EL (cell line): Measurements from ENCODE around the gene GCSAM.
"Not testable (repeated sequence)": the region's sequence is repeated elsewhere in the genome, so short reads cannot be mapped to it uniquely, and the experiment has no call there.

ENCODE experiments used
- DNase-seq: peaks from one replicate; pipeline ENCODE4 v3.0.0-alpha.2; 2016

The GCSAM gene

DNA sequence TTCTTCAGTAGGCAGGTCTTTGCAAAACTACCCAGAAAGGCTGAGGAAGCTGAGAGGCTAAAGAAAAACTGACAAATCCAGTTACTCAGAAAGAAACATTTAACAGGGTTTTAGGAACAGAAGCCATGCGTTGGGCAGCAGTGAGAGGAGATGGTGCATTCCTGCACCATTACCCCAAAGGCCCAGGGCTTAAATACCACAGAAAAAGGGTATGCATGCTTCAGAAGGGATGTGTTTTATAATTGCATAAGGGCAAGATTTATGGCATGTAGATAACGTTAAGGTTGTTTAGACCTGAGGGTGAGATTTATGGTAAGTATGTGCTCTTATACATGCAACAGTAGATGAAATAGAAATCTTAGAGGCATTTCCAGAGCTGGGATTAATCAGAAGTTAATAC is 36.9 kb downstream of the GCSAM start:
- DNase-seq: peak; percentile 77

GRCh38 chr3:112095731-112096130 is 37.3 kb downstream of the GCSAM start:
- DNase-seq: no peak

DNA sequence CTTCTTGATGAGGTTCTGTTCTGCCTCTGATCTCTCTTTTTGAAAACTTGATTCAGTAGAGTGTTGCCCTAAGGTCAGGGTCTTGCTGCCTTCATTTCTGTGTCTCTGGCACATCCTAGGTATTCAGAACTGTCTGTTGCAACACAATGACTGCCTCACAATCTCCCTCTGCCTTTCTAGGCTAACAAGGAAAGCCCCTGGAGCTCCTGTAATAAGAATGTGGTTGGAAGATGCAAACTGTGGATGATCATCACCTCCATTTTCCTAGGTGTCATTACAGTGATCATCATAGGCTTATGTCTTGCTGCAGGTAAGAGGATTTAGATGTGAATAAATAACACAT is 39.9 kb downstream of the GCSAM start:
- no peak for DNase-seq

DNA sequence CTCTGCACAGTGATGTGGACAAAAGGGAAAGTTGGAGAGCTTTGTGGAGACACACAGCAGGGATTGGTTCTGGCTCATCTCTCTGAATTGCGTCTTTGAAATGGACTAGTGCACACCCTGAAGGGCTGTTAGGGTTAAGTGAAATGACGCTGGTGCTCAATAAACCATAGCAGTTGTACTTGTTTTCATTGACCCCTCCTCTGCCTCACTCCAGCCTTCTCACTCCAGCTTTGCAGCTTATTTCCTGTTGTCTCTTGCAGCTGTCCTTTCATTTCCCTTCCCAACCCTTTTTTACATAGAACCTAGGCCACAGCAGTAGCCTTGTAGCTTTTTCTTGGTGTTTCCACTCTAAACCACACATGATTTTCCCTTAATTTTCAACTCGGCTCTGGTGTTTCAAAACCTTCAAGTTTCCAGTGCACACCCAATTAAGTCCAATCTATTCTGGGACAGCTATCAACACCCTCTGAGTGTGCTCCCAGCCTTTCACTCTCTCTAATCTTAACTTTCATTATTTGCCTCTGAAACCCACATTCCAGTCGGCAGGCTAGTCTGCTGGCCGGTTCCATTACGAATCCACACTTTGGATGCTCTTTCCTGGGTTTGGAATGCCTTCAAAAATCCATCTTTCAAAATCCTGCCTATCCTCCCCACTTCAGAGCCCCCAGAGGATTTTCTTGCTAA is 40.4 kb downstream of the GCSAM start:
- DNase-seq: peak; percentile 42

- no peak for DNase-seq
Measured at GRCh38 chr3:112090887-112091586, 42.0 kb downstream of the GCSAM start.

DNA sequence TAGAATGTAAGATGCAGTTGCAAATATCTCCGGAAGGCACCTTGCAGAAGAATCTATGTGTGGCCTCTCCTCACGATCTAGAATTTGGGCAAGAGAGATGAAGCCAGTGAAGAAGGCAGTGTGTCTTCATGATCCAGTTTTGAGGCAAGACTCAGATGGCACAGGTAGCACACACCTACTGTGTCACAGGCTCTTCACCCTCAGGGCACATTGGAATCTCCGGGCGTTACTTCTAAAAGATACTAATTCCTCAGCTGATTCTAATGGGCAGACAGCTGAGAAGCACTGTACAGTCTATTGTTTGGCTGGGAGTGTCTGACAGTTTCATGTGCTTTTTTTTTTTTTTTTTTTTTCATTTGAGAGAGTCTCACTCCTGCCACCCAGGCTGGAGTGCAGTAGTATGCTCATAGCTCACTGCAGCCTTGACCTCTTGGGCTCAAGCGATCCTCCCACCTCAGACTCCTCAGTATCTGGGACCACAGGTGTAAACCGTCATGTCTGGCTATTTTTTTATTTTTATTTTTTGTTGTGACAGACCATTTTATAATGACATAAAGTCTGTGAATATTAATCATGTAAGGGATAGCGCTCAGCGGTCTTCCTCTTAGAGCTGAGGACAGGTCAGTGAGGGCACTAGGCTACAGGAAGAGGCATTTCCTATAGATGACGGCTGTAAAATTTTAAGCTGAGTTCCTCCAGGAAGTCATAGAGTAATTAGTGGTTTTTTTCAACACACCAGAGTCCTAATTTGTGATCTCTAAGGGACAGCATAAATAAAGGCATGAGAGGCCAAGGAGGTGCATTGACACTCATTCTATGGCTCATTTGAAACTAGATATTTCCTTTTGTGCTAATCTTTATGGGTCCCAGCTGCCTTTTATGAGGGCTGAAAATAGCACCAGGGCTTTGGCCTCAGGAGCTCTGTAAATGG is 42.8 kb downstream of the GCSAM start:
- DNase-seq: no peak

DNA sequence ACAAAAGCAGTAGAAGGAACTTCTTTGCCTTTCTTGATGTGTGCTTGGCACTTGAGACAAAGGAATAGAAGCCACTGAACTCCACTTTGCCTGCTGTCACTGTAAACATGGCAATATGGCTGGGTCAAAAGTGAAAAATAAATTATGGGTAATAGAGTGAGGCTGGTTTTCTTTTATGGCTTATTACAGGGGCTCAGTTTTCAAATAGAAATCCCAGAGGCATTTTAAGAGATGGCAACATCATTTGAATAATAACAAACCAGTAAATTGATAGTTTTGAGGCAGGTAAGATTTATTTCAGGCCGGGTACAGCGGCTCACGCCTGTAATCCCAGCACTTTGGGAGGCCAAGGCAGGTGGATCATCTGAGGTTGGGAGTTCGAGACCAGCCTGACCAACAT is 44.1 kb downstream of the GCSAM start:
- no peak for DNase-seq

- DNase-seq: no peak
Measured at GRCh38 chr3:112087746-112088145, 45.3 kb downstream of the GCSAM start.

- peak; percentile 53 for DNase-seq
Measured at GRCh38 chr3:112086875-112087524, 46.0 kb downstream of the GCSAM start.

DNA sequence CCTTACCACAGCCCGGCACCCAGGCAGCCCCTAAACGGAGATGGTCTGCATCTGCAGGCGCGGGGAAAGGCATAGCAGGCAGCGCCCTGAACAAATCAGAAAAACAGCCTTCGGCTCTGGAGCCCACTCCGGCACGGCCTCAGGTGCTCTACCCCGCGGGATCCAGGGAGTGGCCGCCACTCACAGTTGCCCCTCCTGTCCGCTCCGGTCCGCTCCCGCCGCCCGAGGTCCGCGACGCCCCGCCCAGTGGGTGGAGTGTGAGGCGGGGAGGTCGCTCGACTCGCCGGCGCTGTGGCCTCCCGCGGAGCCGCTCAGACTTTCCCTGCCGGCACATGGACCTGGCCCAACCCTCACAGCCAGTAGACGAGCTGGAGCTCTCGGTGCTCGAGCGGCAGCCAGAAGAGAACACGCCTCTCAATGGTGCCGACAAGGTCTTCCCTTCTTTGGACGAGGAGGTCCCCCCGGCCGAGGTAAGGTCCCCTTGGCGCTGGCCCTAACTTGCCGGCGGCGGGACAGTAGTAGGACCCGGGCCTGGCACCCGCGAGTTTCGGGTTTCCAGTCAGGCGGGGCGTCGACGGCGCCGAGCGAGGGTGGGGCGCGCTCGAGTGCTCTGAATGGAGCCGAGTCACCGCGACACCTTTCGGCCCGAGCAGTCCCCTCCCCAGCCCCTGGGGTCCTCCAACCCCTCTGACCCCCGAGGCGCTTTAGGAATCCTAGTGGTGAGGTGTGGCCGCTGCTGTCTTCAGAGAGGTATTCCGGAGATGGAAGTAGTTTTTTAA is 46.8 kb downstream of the GCSAM start, which contains the start of gene C3orf52:
Gene C3orf52, plus strand, starts transcription at position 314 of the 779 bp plus-strand sequence. Its CDS starts 19 bp downstream, at position 333.
- peak; percentile 89 for DNase-seq

DNA sequence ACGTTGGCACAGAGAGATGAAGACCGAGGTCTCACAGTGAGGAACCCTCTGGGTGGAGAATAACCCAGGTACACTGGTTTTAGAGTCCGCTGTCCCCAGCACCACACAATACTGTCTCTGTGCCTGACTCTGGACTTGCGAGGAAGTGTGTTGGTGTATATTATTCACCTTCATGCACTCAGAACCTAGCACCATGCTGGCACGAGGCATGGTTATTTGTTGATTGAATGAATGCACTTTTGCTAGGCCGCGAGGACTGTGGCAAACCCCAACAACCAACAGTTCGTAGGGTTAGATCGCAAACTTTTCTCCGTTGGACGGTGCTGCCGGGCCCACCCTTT is 47.3 kb downstream of the GCSAM start:
- DNase-seq: no peak

DNA sequence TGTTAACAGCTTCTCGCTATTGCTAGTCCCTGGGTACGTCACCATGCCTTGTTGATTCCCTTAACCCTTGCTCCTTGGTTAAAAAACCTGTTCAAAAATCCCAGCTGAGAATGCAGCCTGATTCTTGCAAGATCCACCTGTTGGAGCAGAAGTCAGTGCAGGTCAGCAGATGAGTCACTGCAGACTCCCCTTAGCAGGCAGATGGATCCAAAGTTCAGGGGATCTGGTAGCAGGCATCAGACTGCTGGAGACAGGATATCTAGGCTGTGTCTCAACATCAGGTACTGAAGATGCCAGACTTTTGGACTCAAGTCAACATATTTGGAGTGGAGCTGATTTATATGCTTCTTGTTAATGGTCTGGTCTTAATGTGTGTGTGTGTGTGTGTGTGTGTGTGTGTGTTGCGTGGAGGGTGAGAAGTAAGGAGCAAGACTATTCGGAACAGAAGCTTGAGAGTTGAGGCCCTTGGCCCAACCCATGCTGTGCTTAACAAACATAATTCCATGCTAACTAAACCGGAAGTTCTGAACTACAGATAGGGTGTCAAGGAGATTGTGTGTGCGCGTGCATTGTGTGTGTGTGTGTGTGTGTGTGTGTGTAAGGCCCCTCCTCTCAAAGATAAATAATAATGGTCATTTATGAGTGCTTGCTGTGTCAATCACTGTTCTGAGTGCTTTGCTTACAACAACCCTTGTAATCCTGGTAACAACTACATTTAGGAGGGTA is 47.9 kb downstream of the GCSAM start:
- no peak for DNase-seq

- DNase-seq: no peak
Measured at GRCh38 chr3:112083239-112083638, 49.8 kb downstream of the GCSAM start.

DNA sequence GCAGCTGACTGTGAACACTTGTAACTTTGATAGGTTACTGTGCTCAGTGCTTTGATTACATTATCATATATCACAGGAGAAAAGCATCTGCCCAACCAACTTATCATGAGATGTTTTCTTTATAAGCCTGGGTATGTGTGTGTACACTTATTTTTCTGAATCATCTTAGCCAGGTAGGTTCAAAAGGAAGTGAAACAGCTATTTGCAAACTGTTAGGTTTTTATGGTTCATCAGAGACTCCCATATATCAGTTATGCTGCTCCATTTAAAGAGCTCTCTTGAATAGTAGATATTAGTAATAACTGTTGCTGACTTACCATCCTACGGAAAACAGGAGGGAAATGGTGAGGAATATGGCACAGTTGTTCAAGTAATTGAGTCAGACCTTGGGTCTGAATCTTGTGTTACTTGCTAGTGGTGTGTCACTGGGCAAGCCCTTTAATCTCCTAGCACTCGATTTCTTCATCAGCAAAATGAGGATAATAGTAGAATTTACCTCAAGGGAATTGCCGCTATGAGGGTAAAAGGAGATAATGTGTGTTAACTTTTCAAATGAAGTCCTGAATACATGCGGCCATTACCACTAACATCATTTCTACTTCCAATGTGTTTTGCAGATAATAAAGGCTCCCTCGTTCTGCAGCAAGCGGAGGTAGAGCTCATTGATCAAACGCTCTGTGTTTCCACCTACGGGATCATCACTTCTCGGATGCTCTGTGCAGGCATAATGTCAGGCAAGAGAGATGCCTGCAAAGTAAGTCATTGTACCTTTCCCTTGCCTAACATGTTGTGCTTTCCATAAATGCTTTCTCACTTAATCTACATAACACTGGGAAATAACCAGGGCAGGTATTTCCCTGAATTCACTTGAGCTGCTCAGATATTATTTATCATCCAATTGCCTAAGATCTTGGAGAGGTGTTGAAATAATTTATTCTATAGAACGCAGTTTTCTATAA is 54.6 kb downstream of the GCSAM start:
- DNase-seq: no peak

- peak; percentile 93 for DNase-seq
Measured at GRCh38 chr3:112074616-112075497, 58.2 kb downstream of the GCSAM start.

DNA sequence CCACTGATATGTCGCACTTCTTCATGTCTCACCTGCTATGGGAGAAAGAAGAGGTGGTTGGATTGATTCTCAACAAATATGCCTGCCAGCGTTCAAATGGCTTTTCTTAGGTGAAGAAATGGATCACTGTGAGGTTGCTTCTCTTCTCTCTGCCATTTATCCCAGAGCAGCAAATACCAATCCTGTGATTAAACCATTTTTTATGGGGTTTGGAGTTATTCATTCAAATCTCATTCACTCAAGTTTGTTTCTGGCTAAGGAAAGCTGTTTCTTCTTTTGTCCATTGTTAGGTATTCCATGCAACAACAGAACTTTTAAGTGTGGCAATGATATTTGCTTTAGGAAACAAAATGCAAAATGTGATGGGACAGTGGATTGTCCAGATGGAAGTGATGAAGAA is 59.0 kb downstream of the GCSAM start:
- DNase-seq: peak; percentile 62

DNA sequence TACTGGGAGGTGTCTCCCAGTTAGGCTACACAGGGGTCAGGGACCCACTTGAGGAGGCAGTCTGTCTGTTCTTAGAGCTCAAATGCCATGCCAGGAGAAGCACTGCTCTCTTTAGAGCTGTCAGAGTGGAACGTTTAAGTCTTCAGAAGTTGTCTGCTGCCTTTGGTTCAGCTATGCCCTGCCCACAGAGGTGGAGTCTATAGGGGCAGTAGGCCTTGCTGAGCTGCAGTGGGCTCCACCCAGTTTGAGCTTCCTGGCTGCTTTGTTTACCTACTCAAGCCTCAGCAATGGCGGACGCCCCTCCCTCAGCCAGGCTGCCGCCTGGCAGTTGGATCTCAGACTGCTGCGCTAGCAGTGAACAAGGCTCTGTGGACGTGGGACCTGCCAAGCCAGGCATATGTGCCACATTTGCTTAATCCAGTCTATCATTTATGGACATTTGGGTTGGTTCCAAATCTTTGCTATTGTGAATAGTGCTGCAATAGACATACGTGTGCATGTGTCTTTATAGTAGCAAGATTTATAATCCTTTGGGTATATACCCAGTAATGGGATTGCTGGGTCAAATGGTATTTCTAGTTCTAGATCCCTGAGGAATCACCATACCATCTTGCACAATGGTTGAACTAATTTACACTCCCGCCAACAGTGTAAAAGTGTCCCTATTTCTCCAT is 60.5 kb downstream of the GCSAM start:
- not testable (repeated sequence) for DNase-seq
